Stimulated activated naive CD4-positive, alpha-beta T cell treated with Interleukin-2 at 50 U/mL for 16 hours (primary cell): Measurements from ENCODE around the gene AP2A1.
"Not testable (repeated sequence)": the region's sequence is repeated elsewhere in the genome, so short reads cannot be mapped to it uniquely, and the experiment has no call there.

ENCODE experiments used
- DNase-seq: peaks from one replicate; lab custom pipeline; 2025; lab: John Stamatoyannopoulos, UW

AP2A1 gene

DNA sequence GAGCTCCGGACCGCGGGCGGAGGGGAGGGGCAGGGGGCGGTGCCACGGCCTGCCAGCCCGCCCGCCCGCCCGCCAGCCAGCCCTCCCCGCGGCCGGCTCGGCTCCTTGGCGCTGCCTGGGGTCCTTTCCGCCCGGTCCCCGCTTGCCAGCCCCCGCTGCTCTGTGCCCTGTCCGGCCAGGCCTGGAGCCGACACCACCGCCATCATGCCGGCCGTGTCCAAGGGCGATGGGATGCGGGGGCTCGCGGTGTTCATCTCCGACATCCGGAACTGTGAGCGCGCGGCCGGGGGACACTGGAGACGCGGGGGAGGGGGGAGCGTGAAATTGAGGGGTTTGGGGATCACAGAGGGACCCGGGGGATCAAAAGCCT is at the start of gene AP2A1:
Gene AP2A1, plus strand, starts transcription at position 72 of the 370 bp plus-strand sequence. Its CDS starts 133 bp downstream, at position 205.
- DNase-seq, result no peak

DNA sequence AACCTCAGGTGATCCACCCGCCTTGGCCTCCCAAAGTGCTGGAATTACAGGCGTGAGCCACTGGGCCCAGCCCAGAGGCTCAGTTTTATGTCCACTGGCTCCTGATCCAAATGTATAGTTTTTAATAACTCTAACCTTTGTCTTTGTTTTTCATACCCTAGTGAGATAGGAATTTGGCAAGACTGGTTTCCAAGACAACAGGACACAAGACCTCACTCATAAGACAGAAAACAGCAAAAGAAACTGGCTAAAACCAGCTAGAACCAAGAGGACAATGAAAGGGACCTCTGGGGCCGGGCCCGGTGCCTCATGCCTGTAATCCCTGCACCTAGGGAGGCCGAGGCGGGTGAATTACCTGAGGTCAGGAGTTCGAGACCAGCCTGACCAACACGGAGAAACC is 48.3 kb upstream of the AP2A1 start:
- DNase-seq, result no peak

DNA sequence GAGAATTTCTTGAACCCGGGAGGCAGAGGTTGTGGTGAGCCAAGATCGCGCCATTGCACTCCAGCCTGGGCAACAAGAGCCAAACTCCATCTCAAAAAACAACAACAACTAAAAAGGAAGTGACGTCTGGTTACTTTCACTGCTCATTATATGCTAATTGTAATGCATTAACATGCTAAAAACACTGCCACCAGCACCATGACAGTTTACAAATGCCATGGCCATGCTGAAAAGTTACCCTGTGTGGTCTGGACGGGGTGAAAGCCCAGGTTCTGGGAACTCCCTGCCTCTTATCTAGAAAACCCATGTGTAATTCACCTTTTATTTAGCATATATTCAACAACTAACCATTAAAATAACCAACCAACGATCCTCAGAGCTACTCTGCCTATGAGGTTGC is 47.8 kb upstream of the AP2A1 start:
- no peak for DNase-seq

DNA sequence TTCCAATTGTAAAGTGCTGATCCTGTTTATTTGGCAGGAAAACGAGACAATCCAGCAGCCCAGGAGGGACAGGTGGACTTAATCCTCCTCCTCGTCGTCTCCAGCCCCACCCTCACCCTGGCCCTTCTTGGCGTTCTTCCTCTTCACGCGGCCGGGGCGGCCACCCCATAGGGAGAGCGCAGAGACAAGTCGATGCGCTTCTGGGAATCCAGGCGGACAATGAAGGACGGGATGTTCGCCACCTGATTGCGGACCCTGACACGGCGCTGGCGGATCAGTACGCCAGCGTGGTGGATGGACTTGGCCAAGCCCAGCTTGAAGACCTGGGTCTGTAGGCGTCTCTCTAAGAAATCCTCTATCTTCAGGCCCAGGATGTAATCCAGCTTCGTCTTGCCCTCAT is 47.4 kb upstream of the AP2A1 start:
- DNase-seq, result not testable (repeated sequence)

DNA sequence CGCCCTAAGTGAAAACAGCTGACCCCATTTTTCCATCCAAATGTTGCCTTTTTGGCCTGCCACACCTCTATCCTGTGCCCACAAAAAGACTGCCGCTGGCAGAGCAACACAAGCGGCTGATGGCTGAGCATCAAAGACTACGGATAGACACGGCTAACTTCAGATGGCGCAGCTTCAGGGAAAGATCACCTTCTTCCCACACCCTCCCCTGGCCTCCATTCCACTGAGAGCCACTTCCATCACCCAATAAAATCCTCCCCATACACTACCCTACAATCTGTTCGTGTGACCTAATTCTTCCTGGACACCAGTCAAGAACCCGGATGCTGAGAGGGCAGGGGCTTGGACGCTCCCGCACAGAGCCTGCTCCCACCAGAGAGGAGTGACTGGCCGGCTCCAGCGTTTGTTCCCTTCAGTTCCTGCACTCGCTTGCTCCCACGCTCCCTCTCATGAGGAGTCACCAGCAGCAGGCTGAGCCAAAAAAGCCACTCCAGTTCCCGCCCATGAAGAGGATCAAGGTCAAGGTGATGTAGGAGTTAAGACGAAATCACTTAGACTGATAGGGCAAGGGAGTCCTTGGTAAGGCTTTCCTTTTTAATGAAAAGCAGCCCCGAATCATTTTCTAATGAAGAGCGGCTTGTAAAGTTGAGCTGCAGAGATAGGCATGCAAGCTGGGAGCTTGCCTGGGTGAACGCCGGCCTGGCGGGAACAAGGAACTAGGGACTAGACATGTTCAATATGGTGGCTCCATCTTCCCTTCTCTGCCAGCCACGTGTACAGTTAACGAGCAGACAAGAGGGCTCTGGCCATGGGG is 39.4 kb upstream of the AP2A1 start:
- DNase-seq, result no peak

DNA sequence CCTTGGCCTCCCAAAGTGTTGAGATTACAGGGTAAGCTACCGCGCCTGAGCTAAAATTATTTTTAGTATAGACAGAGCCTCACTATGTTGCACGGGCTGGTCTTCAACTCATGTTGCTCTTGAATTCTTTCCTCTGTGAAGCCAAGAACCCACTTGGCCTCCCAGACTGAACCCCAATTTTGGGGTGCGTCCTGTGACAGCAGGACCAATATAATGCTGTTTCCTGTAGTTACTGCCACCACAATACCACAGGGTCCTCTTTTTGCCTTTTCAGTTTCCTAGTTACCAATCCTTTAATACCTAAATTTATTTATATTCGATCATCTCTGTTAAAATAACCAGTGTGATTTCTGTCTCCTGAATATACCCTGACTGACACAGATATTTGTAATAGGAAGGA is 36.6 kb upstream of the AP2A1 start:
- DNase-seq, result no peak

DNA sequence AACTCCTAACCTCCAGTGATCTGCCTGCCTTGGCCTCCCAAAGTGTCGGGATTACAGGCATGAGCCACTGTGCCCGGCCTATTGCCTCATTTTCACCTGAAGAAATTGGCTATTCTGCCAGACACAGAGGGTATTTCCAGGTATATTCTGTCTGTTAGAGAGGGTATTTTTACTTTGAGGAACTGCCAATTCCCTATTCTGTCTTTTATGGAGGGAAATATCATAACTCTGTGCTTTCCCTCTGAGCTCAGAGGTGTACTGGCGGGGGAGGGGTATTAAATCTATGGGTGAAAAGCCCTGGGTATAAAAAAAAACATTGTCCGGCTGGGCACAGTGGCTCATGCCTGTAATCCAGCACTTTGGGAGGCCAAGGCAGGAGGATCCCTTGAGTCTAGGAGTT is 28.5 kb upstream of the AP2A1 start:
- DNase-seq, result no peak

DNA sequence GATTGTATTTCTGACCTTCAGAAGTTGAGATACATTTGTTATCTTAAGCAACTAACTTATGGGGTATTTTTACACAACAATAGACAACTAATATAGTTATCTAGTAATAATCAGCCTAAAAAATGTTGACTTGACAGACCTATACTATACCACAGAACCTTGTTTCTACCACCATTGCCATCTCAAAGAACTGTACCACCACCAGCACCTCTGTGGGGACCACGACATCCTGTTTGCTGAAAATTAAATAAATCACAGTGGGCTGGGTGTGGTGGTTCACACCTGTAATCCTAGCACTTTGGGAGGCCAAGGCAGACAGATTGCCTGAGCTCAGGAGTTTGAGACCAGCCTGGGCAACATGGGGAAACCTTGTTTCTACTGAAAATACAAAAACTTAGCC is 27.7 kb upstream of the AP2A1 start:
- DNase-seq, result no peak

DNA sequence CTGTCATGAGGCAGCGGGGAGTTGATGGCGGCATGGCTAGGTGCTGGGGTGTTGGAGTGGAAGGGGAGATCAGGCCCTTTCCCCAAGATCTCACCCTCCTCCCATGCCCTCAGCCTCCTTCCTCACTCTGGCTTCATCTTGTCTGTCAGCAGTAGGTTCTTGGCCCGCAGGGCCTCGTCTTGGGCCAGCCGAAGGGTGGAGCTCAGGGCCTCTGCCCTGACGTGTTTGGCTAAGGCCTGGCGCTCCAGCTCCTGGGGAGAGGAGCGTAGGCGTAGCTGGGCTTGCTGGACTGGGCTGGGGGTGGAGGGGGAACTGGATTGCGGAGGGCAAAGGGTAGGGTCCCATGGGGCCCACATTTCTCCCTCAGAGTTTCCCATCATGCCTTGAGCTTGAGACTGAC is 26.9 kb upstream of the AP2A1 start:
- DNase-seq, result no peak

DNA sequence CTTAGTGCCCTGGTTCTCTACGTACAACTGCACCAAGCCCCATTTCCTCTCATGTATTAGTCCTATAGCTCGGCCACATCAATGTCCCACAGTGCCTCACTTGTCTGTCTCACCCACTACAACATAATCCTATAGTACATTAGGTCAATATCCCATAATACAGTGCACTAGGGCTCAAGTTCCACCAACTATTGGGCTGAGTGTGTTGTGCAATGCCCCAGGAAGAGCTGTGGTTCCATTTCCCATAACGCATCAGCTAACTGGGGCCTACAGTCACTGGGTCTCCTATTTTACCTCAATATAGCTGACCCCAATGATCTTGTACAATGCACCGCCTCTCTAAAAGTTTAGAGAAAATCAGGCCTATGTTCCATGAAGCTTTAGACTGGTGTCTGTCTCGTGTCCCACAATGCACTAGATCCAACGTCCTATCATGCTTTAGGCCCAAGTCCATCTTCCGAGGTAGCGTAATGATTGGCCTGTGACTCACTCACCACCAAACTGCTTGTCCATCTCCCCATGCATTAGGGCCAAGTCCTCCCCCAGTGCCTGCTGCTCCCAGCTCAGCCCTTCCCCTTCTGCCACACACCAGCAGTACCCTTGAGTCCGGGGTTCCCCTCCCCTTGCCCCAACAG is 25.5 kb upstream of the AP2A1 start:
- DNase-seq, result no peak

DNA sequence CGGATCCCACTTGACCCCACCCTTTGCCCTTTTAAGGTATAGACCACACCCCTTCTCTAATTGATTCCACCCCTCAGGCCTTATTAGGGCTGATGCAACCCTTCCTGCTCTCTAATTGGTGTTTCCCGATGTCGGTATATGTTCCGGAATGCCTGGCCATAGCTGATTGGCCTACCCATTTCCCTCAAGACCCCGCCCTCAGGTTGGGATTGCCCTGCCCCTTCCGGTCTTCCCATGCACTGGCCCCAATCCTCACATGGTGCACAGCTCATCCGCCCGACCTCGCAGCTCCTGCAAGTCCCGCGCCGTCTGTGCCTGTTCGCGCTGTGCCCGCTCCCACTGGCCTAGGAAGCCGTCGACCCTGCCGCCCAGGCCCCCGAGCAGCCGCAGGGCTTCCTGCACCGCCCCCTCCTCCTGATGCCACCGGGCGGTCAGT is 21.8 kb upstream of the AP2A1 start:
- no peak for DNase-seq

DNA sequence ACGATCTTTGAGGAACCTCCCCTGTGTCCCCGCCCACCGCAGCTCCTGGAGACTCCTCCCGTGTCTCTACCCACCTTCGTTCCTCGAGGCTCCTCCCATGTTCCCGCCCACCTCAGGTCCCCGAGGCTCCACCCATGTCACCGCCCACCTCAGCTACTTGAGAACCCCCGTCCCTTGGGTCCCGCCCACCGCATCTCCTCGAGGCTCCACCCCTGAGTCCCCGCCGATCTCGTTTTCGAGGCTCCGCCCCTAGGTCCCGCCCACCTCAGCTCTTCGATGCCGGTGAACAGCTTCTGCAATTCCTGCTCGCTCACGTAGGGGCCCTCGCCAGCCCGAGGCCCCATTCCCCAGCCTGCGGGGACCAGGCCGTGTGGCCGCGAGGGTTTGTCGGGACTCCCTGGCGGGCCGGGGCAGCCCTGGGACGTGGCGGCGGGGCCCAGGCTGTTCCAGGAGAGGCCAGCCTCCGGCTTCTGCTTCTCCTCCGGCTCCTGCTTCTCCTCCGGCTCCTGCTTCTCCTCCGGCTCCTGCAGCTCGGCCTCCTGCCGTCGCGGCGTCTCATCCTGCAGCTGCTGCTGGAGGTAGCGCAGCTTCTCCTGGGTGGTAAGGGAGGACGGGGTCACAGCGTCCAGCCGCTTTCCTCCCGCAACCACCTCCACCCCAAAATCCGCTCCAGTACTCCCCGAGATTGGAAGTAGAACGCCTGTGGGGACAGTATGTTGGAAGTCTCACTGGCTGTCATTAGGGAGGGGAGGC is 20.4 kb upstream of the AP2A1 start:
- DNase-seq, result peak; percentile 17

DNA sequence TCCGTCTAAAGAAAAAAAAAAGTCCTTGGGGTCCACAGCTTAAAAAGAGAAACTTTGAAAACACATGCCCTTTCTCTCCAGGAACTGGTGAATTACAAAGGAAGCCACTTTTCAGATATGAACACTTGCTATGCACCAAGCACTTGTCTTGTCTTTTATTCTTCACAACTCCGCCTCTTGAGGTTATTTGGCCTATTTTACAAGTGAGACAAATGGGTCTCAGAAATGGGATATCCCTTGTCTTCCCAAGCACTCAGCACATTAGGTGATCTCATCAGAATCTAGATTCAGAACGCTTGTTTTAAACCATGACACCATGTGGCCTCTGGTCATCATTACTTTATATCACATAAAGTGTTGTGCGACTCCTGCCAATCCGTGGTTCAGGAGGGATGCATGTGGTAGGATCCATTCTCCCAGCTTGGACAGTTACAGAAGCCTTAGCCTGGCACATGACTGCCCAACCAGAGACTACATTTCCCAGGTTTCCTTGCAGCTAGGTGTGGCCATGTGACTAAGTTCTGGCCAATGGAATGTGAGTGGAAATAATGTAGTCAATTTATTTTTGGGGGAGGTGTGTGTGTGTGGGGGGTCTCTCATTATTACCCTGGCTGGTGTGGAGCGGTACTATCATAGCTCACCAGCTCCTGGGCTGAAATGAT is 17.6 kb upstream of the AP2A1 start:
- no peak for DNase-seq

DNA sequence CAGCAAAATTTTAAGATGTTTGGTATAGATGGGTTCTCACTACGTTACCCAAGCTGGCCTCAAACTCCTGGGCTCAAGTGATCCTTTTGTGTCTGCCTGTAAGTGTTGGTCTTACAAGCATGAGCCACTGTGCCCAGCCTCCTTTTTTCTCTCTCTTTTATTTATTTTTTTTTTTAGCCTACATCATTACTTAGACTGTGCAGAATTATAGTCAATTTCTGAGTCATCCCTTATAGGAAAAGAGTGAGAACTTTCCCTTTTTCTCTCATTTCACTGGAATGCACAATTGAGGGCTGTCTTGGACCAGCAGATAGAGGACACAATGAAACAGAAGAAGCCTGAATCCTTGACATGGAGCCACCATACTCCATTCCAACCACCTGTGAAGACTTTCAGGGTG is 17.0 kb upstream of the AP2A1 start:
- DNase-seq, result no peak

DNA sequence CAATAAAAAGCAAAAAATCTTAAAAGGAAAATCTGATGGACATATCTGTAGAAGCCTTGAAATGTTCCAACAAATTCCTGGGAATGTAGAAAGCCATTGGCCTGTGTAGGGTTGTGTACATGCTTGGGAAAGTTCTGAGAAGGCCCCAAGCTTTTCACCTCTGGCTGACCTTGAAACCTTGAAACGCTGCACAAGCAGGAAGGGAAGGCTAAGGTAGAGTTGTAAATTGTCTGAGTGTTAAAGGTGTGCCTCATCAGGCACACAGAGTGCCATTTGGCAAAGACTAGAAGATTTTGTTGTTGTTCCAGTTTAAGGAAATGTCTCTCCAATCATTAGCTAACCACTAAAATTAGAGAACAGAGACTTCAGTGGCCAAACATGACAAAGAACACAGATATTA is 14.1 kb upstream of the AP2A1 start:
- no peak for DNase-seq

DNA sequence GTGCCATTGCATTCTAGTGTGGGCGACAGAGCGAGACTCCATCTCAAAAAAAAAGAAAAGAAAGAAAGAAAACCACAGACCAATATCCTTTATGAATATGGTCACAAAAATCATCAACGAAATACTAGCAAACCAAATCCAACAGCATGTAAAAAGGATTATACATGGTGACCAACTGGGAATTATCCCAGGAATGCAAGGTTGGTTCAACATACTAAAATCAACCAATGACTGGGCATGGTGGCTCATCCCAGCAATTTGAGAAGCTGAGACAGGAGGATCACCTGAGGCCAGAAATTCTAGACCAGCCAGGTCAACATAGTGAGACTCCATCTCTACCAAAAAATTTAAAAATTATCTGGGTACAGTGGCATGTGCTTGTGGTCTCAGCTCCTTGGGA is 10.8 kb upstream of the AP2A1 start:
- DNase-seq, result no peak

DNA sequence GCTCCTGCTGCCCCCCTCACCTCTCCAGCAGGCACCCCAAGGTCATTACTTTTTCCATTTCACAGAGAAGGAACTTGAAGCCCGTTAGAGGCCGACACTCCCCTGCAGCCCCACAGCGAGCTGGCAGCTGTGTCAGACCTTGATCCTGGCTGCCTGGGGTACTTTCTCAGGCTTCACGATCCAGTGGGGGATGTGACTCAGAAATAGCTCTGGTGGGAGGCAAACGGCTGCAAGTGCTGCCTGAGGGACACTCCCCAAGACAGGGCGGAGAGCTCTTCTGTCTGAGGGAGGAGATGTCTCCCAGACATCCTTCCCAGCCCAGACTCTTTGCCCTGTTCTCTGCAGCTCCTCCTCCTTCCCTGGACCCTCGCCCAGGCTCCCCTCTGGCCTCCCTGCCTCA is 8.5 kb upstream of the AP2A1 start:
- no peak for DNase-seq

DNA sequence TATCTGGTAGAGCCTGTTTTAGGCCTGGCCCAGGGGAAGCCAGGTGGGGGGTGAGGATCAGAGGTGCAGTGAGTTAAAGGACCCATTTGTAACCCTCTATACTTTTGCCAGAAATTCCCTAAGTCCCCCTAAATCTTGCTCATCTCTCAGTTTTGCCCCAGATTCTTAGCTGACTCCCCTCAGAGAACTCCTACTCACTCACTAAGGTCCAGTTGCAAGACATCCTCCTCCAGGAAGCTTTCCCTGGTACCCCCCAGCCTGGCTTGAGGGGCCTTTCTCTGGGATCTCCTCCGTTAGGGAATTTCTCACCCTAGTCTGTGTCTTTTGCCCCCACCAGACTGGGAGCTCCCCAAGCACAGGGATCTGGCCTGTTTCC is 5.6 kb upstream of the AP2A1 start:
- DNase-seq, result no peak

DNA sequence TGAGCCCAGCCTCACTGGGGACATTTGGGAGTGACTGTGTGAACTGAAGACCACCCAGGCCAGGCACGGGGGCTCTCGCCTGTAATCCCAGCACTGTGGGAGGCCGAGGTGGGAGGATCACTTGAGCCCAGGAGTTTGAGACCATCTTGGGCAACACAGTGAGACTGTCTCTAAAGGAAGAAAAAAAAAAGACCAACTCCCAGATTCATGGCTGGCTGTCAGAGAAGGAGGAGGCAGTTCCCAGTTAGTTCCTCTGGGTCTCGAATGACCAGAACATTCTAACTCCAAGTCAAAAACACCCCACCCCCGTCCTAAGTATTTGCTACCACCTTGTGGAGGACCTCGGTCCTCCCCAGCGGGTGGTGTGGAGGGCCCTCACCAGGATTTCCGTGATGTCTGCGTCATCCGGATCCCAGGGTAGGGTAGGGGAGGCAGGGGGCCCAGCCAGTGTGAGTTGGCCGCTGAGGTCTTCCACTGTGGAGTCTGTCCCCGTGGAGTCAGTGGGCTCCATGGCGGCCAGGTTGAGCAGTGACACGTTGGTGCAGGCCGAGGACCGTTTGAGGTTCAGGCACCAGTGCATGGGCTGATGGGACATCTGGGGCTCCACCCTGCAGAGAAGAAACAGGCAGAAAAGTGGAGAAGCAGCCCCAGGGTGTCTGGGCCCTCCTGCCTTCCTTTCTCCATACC is 5.0 kb upstream of the AP2A1 start:
- DNase-seq, result no peak

DNA sequence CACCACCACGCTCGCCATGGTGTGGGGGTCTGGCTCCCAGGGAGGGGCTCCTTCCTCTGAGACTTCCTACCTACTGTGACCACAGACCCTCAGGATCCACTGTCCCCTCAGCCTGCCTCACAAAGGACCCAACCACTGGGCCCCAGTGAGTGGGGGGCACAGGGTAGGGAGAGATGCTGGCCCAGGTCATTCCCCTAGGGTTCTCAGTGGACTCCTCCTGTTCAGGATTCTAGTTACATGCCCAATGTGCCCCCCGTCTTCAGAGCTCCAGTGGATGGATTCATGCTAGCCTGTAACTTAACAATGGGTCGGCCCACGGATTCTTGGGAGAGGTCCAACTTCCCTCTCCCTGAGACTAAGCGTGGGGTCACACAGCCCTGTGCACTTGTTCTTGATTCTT is 3.6 kb upstream of the AP2A1 start, which contains the start of gene TSKS:
Gene TSKS, minus strand, starts transcription at position 77 of the 400 bp plus-strand sequence. Its CDS starts 59 bp downstream, at position 18.
- no peak for DNase-seq

DNA sequence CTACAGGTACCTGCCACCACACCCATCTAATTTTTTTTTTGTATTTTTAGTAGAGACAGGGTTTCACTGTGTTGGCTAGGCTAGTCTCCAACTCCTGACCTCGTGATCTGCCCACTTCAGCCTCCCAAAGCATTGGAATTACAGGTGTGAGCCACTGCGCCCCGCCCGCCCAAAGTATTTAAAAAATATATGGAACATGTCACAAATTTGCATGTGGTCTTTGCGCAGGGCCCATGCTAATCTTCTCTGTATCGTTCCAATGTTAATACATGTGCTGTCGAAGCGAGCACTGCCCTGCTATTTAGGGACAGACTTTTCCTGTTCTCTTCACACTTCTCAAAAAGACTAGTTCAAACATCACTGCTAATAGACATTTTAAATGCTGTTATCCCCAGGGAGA is 2.5 kb upstream of the AP2A1 start:
- no peak for DNase-seq
